NCI-H524 treated with DMSO at 0.1 percent for 48 hours (cell line): ENCODE results near the gene GRIN3B.
"Not testable (repeated sequence)": the region's sequence is repeated elsewhere in the genome, so short reads cannot be mapped to it uniquely, and the experiment has no call there.

ENCODE experiments used
- DNase-seq: peaks from one replicate; lab custom pipeline; 2025; lab: John Stamatoyannopoulos, UW

GRIN3B gene

DNA sequence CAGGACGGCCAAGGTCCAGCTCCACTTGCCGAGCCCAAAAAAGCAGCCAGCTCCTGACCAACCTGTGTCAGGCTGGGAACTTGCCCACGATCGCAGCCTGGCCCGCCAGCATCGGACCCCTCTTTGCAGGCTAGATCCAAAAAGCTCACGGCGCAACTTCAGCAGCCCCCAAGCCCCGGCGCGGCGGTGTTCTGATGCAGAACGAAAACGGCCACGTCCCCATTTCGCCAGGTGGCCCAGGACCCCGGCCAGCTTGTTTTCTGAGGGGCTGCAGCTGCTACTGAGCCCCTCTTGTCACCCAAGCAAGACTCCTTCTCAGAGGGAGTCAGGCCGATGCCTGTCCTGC, 19.4 kb downstream of the GRIN3B start:
- no peak for DNase-seq

DNA sequence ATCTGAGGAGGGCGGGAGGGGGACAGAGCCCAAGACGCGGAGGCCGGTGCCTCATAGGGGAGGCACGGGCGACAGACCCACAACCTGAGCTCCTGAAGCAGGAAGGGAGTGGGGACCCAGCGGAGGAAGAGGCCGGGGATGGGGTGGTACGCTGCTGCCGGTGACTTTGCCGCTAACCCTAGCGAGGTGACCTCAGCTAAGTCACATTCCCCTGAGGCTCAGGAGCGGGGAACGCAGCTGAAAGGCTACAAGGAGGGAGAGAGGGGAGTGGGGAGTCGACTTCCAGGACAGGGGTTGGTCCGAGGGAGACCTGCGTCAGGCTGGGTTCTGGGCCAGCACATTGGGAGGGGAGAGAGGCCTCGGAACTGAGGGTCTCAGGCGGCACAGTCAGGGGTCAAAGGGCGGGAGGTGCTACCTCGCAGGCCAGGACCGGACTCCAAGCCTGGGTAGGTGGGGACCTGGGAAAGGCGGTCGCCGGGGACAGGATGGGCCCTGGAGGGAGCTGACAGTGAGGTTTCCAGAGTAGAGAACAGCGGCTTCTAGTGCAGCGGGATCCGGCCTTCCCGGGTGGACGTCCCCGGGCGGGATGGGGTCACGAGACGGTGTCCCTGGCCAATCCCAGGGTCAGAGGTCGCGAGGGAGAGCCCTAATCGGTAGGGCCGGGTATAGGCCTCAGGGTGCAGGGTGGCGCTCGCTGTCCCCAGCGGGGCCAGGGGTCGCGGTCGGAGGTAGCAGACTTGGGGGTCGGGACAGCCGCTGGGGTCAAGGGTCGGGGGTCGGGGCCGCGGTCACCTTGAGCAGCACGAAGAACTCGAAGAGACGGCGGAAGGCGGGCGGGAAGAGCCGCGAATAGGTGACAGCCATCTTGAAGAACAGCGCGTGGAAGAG, 20.0 kb downstream of the GRIN3B start:
- DNase-seq, result no peak

GRCh38 chr19:1020868-1021425, 20.7 kb downstream of the GRIN3B start, which contains the start of gene TMEM259:
TMEM259 (minus strand) TSS chr19:1021123; CDS start chr19:1020996, 127 bp downstream.
- peak; percentile 87 for DNase-seq

DNA sequence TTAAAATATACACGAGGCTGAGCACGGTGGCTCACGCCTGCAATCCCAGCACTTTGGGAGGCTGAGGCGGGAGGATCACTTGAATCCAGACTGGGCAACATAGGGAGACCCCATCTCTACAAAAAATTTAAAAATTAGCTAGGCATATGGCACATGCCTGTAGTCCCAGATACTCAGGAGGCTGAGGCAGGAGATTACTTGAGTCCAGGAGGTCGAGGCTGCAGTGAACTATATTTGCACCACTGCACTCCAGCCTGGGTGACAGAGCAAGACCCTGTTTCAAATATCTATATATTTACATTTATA, 23.6 kb downstream of the GRIN3B start:
- not testable (repeated sequence) for DNase-seq

GRCh38 chr19:1025080-1025479, 24.9 kb downstream of the GRIN3B start:
- DNase-seq, result not testable (repeated sequence)

- no peak for DNase-seq
Measured at GRCh38 chr19:1025960-1026782, 26.0 kb downstream of the GRIN3B start, which contains the start of gene CNN2. CNN2 (plus strand) TSS chr19:1026608; CDS start chr19:1026662, 54 bp downstream.

DNA sequence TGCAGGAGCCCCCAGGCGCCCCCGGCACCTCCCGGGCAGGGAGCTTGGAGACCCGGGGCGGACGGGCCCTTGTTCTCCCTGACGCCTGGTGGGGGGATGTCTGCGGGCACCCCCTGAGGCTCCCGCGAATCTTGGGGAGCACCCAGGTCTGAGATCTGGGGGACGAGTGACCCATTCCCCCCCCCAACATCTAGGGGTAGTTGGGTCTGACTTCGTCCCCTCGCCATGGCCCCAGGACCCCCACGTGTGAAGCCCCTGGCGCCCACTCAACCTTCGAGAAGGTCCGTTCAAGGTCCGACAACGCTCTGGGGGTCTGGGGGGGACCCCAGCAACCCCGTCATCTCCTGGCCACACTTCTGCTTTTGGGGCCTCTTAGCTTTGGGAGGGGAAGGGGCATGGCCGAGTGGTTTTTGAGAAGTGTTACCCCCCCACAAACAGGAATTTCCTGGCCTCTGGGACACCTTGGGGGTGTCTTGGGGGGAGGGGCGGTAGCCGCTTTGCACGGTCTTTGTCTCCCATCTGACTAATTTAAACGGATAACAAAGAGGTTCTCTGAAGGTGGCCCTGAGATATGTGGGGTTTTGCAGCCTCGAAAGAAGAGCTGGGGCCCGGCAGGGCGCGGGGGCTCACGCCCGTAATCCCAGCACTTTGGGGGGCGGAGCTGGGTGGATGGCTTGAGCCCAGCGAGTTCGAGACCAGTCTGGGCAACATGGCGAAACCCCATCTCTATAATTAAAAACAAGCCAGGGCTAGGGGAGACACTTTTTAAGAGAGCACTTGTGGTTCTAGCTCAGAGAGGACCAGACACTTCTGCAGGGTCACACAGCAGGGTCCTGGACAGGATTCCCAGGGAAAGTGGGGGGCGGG, 26.8 kb downstream of the GRIN3B start:
- no peak for DNase-seq

- no peak for DNase-seq
Measured at GRCh38 chr19:1027650-1028061, 27.4 kb downstream of the GRIN3B start.

DNA sequence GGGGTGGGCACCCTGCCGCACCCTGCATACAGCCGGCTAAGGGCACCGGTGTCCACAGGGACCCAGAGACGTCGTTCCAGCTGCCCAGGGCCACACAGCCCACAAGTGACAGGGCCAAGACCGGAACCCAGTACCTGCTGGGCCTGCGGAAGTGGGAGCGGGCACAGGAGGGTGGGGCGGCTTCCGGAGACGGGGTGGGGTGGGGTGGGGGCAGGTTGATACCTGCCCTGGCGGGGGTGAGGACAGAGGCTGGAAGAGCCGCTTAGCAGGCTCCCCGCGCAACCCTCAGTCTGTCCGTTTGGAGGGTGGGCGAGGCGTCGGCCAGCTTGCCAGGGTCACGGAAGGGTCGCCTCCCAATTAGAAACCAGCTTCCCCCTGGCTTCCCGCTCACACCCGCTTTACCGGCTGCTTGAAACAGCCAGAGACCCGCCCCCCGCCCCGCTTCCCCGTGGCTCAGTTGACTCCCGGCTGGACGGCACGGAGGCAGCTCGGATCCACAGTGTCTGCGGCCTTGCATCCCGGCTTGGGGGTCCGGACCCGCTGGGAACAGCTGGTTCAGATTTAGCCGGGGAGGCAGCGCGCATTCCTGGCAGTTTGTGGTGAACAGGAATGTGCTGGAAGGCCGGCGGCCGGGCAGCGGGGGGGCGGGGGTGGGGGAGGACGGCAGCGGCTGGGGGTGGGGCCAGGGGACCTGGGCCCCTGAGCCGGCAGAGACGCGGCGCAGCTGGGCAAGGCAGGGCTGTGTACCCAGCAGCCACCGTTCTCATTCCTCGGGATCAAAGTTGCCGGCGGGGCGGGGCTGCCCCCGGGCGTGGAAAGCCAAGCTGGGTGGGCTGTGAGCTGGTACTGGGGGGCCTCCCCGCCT, 28.1 kb downstream of the GRIN3B start:
- no peak for DNase-seq

GRCh38 chr19:1032264-1032867, 32.1 kb downstream of the GRIN3B start:
- DNase-seq, result no peak

DNA sequence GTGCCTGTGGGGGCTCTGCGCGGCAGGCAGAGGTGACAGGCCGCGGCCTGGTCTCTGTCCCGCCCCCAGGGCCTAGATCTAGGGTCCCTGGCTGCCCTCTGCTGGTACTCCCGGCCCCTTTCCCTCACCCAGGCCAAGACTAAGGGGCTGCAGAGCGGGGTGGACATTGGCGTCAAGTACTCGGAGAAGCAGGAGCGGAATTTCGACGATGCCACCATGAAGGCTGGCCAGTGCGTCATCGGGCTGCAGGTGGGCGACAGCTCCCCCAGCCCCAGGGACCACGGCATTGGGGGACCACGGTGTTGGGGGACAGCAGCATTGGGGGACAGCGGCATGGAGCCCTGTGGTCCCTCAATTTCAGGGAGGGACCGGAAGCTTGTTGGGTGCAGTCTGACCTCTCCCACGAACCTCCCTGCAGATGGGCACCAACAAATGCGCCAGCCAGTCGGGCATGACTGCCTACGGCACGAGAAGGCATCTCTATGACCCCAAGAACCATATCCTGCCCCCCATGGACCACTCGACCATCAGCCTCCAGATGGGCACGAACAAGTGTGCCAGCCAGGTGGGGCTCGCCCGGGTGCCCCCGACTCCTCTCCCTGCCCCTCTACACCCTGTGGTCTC, 35.9 kb downstream of the GRIN3B start:
- no peak for DNase-seq

DNA sequence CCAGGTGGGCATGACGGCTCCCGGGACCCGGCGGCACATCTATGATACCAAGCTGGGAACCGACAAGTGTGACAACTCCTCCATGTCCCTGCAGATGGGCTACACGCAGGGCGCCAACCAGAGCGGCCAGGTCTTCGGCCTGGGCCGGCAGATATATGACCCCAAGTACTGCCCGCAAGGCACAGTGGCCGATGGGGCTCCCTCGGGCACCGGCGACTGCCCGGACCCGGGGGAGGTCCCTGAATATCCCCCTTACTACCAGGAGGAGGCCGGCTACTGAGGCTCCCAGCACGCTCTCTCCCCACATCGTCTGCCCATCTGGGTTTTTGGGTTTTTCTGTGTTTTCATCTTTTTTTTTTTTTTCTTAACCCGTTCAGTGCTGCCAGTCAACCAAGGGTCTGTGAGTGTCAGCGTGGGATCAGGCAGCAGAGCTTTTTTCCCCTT, 37.4 kb downstream of the GRIN3B start:
- DNase-seq, result no peak

- DNase-seq, result no peak
Measured at GRCh38 chr19:1038978-1039645, 38.9 kb downstream of the GRIN3B start.

- peak; percentile 94 for DNase-seq
Measured at GRCh38 chr19:1039646-1040475, 39.6 kb downstream of the GRIN3B start, which contains the start of gene ABCA7. ABCA7 (plus strand) TSS chr19:1040107; CDS start chr19:1041362, 1,255 bp downstream.

DNA sequence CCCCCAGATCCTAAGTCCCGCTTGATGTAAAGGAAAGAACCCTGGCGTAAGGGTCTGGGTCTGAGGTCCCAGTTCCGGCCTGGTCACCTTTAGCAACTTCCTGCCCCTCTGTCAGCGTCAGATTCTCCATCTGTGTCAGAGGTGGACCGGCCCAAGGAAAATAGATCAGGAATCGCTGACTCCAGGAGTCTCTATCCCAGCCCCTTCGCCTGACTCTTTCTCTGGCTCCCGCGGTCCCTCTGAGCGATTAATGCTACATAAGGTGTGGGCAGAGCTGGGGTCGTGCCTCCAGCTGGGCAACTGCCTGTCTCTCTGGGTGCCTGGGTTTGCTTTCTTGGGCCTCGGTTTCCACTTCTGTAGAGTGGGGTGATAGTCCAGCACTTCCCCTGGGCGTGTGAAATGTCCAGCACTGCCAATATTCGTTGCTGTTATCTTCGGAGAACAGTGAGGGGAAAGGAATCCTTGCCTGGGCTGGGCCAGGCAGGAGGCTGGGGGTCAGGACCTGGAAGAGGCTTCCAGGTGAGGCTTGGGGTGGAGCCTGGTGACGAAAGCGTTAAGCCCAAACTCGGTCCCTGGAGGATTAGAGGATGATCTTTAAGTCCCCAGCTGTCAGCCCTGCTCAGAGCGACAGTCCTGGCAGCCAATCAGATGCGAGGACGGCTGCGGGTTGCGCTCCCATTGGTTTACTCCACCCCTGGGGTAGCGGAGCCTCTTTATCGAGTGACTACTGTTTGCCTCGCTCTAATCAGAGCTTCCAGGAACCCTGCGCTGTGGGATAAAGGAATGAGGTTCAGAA, 40.5 kb downstream of the GRIN3B start:
- DNase-seq, result peak; percentile 86

- no peak for DNase-seq
Measured at GRCh38 chr19:1041272-1041834, 41.1 kb downstream of the GRIN3B start.
